Neuronal stem cell (in vitro differentiated cells): ENCODE measurements around the gene MAGI1.

Experiments used
- DNase-seq: peaks from one replicate; pipeline ENCODE4 v3.0.0-alpha.2; 2013; ENCODE audit warnings: low spot score
- H2AFZ ChIP-seq: one replicate; pipeline ENCODE4 v1.6.1; 2013; ENCODE audit warnings: mild to moderate bottlenecking, low read length, inconsistent platforms
- H2AK5ac ChIP-seq: 2 replicates; pipeline ENCODE4 v1.6.1; 2013; ENCODE audit warnings: low read depth, mild to moderate bottlenecking, inconsistent platforms, low read length, moderate library complexity, mixed read lengths
- H2BK120ac ChIP-seq: 2 replicates; pipeline ENCODE4 v1.6.1; 2013; ENCODE audit warnings: low read depth, mild to moderate bottlenecking, inconsistent platforms, low read length, moderate library complexity, mixed read lengths
- H2BK12ac ChIP-seq: one replicate; pipeline ENCODE4 v1.6.1; 2013; ENCODE audit warnings: low read length, inconsistent platforms
- H2BK15ac ChIP-seq: 2 replicates; pipeline ENCODE4 v1.6.1; 2013; ENCODE audit warnings: mild to moderate bottlenecking, low read length, inconsistent platforms, mixed read lengths
- H2BK5ac ChIP-seq: one replicate; pipeline ENCODE4 v1.6.1; 2013; ENCODE audit warnings: inconsistent platforms, mild to moderate bottlenecking, low read length, moderate library complexity
- H3K14ac ChIP-seq: one replicate; pipeline ENCODE4 v1.6.1; 2013; ENCODE audit warnings: low read length, inconsistent platforms
- H3K18ac ChIP-seq: 2 replicates; pipeline ENCODE4 v1.6.1; 2013; ENCODE audit warnings: low read length, inconsistent platforms
- H3K23ac ChIP-seq: 2 replicates; pipeline ENCODE4 v1.6.1; 2013; ENCODE audit warnings: low read depth, mild to moderate bottlenecking, mixed read lengths, low read length, inconsistent platforms; ENCODE audit not compliant: poor library complexity
- H3K27ac ChIP-seq: replicated peaks from 3 replicates; pipeline ENCODE4 v1.5.1; 2013; ENCODE audit warnings: low read length, inconsistent platforms
- H3K27me3 ChIP-seq, 3 experiments: 2 replicates each; pipeline ENCODE4 v1.6.1; 2013; ENCODE audit warnings: low read length in 3 of 3, mild to moderate bottlenecking in 2 of 3, inconsistent platforms in 1 of 3, low read depth in 1 of 3, mixed read lengths in 1 of 3, moderate library complexity in 1 of 3; ENCODE audit not compliant: control insufficient read depth in 3 of 3, insufficient read depth in 3 of 3
- H3K36me3 ChIP-seq, 2 donors: replicated peaks in 1 of 2; 2 replicates each; pipeline ENCODE4 v1.6.1; 2013; ENCODE audit warnings: low read length in 2 of 2; ENCODE audit not compliant: control insufficient read depth in 2 of 2, insufficient read depth in 2 of 2
- H3K4ac ChIP-seq: 2 replicates; pipeline ENCODE4 v1.6.1; 2013; ENCODE audit warnings: inconsistent platforms, mild to moderate bottlenecking, low read length, moderate library complexity
- H3K4me1 ChIP-seq, 2 donors: 1 replicate in 1 of 2; 2 replicates in 1 of 2; pipeline ENCODE4 v1.6.1; 2013; ENCODE audit warnings: low read length in 2 of 2, low read depth in 1 of 2; ENCODE audit not compliant: control insufficient read depth in 2 of 2, insufficient read depth in 1 of 2
- H3K4me2 ChIP-seq: one replicate; pipeline ENCODE4 v1.6.1; 2013; ENCODE audit warnings: mild to moderate bottlenecking, low read length, inconsistent platforms; ENCODE audit not compliant: insufficient read depth, poor library complexity, severe bottlenecking
- H3K4me3 ChIP-seq, 2 donors: 2 replicates each; pipeline ENCODE4 v1.5.1; 2013; ENCODE audit warnings: low read length in 2 of 2, mild to moderate bottlenecking in 2 of 2, inconsistent platforms in 1 of 2, moderate library complexity in 1 of 2
- H3K79me1 ChIP-seq: one replicate; pipeline ENCODE4 v1.6.1; 2013; ENCODE audit warnings: low read depth, mild to moderate bottlenecking, inconsistent platforms, low read length, moderate library complexity
- H3K9ac ChIP-seq: one replicate; pipeline ENCODE4 v1.6.1; 2013; ENCODE audit warnings: mild to moderate bottlenecking, low read depth, low read length, inconsistent platforms; ENCODE audit not compliant: poor library complexity
- H3K9me3 ChIP-seq, 2 donors: replicated peaks in 1 of 2; 2 replicates each; pipeline versions ENCODE3 to v1.6.1; 2013; ENCODE audit warnings: low read length in 2 of 2, mild to moderate bottlenecking in 2 of 2, inconsistent platforms in 1 of 2, low read depth in 1 of 2, mixed read lengths in 1 of 2, moderate library complexity in 1 of 2; ENCODE audit not compliant: control insufficient read depth in 2 of 2, insufficient read depth in 1 of 2
- H4K8ac ChIP-seq: one replicate; pipeline ENCODE4 v1.6.1; 2013; ENCODE audit warnings: low read depth, mild to moderate bottlenecking, inconsistent platforms, low read length, moderate library complexity
- H4K91ac ChIP-seq: one replicate; pipeline ENCODE4 v1.6.1; 2013; ENCODE audit warnings: low read length, low read depth, mild to moderate bottlenecking, inconsistent platforms; ENCODE audit not compliant: poor library complexity
- WGBS, 2 donors: extraction: QIAGEN DNeasy Blood & Tissue Kit; methylation state at CpG; one replicate each; pipeline ENCODE4 v1.1.7; 2013; ENCODE audit warnings: missing lambda C conversion rate in 2 of 2, mixed read lengths in 1 of 2; ENCODE audit not compliant: insufficient read length in 2 of 2, insufficient replicate concordance in 1 of 2; ENCODE audit errors: extremely low coverage in 2 of 2; 5-methylcytosine and 5-hydroxymethylcytosine counted together

The MAGI1 gene

DNA sequence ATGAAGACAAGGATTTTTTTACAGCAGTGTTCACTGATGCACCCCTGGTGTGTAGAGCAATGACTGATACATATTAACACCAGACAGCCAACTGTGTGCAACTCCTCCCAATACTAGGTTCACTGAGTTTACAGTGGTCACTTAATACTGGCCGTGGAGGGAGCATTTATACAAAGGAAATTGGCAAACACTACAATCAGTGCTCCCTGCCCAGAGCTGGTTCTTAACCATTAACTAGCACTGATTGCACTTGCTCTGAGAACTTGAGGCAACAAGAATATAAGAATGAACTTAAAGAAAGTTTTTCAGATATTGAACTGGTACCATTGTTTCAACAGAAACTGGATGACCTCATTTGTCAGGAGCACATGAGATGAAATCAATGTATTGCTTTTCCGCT, 110.6 kb downstream of the MAGI1 start:
- H2AFZ ChIP-seq: no peak overlapping the region
- no peak overlapping the region for H3K14ac ChIP-seq
- no peak for DNase-seq
- no peak overlapping the region for H2BK5ac ChIP-seq
- no peak overlapping the region for H2BK12ac ChIP-seq
- no peak overlapping the region for H2BK15ac ChIP-seq
- H3K27me3 ChIP-seq: no peaks in the 10 kb centered on the region
- H3K4me2 ChIP-seq: no peak overlapping the region
- H3K27ac ChIP-seq: no peak overlapping the region
- no peak overlapping the region for H3K4ac ChIP-seq
- peaks cover 0 to 2% of the 10 kb centered on the region in 2 donors for H3K4me1 ChIP-seq
- no peak overlapping the region for H3K23ac ChIP-seq
- no peak overlapping the region for H4K8ac ChIP-seq
- H3K9me3 ChIP-seq: peaks cover 0 to 3% of the 10 kb centered on the region in 2 donors
- no peak overlapping the region for H3K18ac ChIP-seq
- H4K91ac ChIP-seq: no peak overlapping the region
- no peak overlapping the region for H2AK5ac ChIP-seq
- H3K79me1 ChIP-seq: no peaks in the 10 kb centered on the region
- no peaks in the 10 kb centered on the region for H3K36me3 ChIP-seq
- no peak overlapping the region for H2BK120ac ChIP-seq
- no peak overlapping the region for H3K9ac ChIP-seq
- WGBS, 2 donors: no CpG with 5 or more reads among the region's 2 CpGs
- no peak overlapping the region for H3K4me3 ChIP-seq

GRCh38 chr3:65927576-65927975, 111.1 kb downstream of the MAGI1 start:
- H2BK5ac ChIP-seq: no peak overlapping the region
- peaks cover 0 to 2% of the 10 kb centered on the region in 2 donors for H3K4me1 ChIP-seq
- H3K4ac ChIP-seq: no peak overlapping the region
- no peak overlapping the region for H4K91ac ChIP-seq
- H2AK5ac ChIP-seq: no peak overlapping the region
- H3K18ac ChIP-seq: no peak overlapping the region
- H3K9me3 ChIP-seq: no peaks in the 10 kb centered on the region
- no peak overlapping the region for H4K8ac ChIP-seq
- no peaks in the 10 kb centered on the region for H3K79me1 ChIP-seq
- H3K23ac ChIP-seq: no peak overlapping the region
- H2AFZ ChIP-seq: no peak overlapping the region
- no peak overlapping the region for H2BK15ac ChIP-seq
- no peak overlapping the region for H2BK12ac ChIP-seq
- no peak overlapping the region for H2BK120ac ChIP-seq
- no peak overlapping the region for H3K4me2 ChIP-seq
- H3K9ac ChIP-seq: no peak overlapping the region
- H3K27ac ChIP-seq: no peak overlapping the region
- no peak for DNase-seq
- H3K27me3 ChIP-seq: no peaks in the 10 kb centered on the region
- no peak overlapping the region for H3K4me3 ChIP-seq
- H3K36me3 ChIP-seq: no peaks in the 10 kb centered on the region
- no CpG with 5 or more reads among the region's 1 CpG for WGBS, 2 donors
- no peak overlapping the region for H3K14ac ChIP-seq

- Histone ChIP-seq H3K27me3 (no peaks in the 10 kb centered on the region), H3K36me3 (no peaks in the 10 kb centered on the region), H2BK5ac (no peak overlapping the region), H3K9me3 (no peaks in the 10 kb centered on the region), H3K9ac (peak overlapping the region; percentile 32), H3K14ac (no peak overlapping the region), H4K8ac (no peak overlapping the region), H2AFZ (no peak overlapping the region), H3K18ac (no peak overlapping the region), H3K4me3 (no peak overlapping the region), H3K4me1 (peaks cover 0 to 2% of the 10 kb centered on the region in 2 donors), H3K79me1 (no peaks in the 10 kb centered on the region), H3K23ac (no peak overlapping the region), H2BK15ac (no peak overlapping the region), H3K27ac (no peak overlapping the region), H4K91ac (no peak overlapping the region), H3K4me2 (no peak overlapping the region), H2BK120ac (no peak overlapping the region), H3K4ac (no peak overlapping the region), H2AK5ac (no peak overlapping the region), H2BK12ac (no peak overlapping the region)
- no CpG with 5 or more reads among the region's 3 CpGs for WGBS, 2 donors
- no peak for DNase-seq
Measured at GRCh38 chr3:65925254-65925954, 113.3 kb downstream of the MAGI1 start.

DNA sequence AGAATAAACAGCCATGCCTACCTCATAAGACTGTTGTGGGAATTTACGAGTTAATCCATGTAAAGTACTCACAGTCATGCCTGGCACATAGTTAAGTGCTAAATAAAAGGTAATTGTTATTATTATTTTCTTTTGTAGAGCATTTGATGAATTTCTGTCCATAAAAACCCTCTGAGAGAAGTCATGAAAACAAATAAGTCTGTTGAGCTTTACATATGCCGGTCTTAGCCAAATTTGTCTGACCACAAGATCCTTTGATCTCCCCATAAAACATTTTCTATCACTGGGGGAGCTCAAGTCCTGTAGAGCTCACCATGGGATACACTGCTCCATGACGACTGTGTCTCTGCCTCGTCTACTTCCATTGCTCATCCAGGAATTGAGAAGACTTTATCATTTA, 114.0 kb downstream of the MAGI1 start:
- WGBS, 2 donors: no CpG with 5 or more reads among the region's 4 CpGs
- no peak for DNase-seq
- Histone ChIP-seq H3K4me2 (no peak overlapping the region), H4K91ac (no peak overlapping the region), H3K18ac (no peak overlapping the region), H3K9ac (no peak overlapping the region), H2AFZ (no peak overlapping the region), H2BK12ac (no peak overlapping the region), H2BK15ac (no peak overlapping the region), H2BK5ac (no peak overlapping the region), H3K4me3 (no peak overlapping the region), H4K8ac (no peak overlapping the region), H3K4me1 (peaks cover 0 to 2% of the 10 kb centered on the region in 2 donors), H3K14ac (no peak overlapping the region), H3K36me3 (no peaks in the 10 kb centered on the region), H3K23ac (no peak overlapping the region), H2AK5ac (no peak overlapping the region), H3K27ac (no peak overlapping the region), H3K27me3 (no peaks in the 10 kb centered on the region), H2BK120ac (no peak overlapping the region), H3K79me1 (no peaks in the 10 kb centered on the region), H3K9me3 (no peaks in the 10 kb centered on the region), H3K4ac (no peak overlapping the region)
